Measurements from ENCODE around the gene WBP4. TPM values are rescaled to one million over a fixed set of nuclear protein-coding genes. Genes with fewer than 3 reads are reported as not detected.

WBP4 gene
- total and polyA plus RNA-seq, 2 of the 13 experiments (the other 11 are each of a cell fraction or from before 2014, with no cell fraction given), result 6.7 to 11.7 TPM

DNA sequence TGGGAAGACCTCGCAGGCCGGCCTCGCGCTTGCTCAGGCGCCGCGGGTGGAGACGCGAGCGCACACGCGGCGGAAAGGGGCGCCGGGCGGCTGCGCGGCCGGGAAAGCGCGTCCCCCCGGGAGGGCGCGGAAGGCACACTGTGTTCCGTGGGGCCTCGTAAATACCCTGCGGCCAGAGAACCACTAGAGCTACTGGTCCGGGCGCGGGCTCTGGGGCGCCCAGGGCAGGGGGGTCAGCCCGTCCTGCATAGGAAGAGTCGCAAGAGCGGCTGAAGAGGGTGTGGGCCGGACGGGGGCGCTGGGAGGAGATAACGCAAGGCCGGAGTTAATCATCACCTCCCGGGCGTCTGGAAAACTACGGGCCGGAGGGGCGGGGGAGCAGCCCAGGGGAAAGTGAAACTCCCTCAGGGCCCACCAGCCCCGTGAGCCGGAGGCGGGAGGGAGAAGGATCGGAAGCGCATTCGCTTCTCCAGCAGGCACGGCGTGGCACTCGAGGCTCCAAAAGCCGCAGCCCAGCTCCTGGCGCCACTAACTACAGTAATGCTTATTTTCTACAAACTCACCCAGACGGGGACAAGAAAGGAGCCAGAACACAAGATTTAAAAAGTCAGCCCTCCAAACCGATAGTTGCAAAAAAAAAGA, 1.1 kb upstream of the WBP4 start (continued):
- TF ChIP-seq TGIF2 (CRISPR knock-in tag; IDR thresholded peaks at IDR 0.05), result no peak; the same call in 1 of the 2 replicates
- TF ChIP-seq ZNF772 (CRISPR knock-in tag; IDR thresholded peaks at IDR 0.05), result no peak
- TF ChIP-seq, protein P1, sequence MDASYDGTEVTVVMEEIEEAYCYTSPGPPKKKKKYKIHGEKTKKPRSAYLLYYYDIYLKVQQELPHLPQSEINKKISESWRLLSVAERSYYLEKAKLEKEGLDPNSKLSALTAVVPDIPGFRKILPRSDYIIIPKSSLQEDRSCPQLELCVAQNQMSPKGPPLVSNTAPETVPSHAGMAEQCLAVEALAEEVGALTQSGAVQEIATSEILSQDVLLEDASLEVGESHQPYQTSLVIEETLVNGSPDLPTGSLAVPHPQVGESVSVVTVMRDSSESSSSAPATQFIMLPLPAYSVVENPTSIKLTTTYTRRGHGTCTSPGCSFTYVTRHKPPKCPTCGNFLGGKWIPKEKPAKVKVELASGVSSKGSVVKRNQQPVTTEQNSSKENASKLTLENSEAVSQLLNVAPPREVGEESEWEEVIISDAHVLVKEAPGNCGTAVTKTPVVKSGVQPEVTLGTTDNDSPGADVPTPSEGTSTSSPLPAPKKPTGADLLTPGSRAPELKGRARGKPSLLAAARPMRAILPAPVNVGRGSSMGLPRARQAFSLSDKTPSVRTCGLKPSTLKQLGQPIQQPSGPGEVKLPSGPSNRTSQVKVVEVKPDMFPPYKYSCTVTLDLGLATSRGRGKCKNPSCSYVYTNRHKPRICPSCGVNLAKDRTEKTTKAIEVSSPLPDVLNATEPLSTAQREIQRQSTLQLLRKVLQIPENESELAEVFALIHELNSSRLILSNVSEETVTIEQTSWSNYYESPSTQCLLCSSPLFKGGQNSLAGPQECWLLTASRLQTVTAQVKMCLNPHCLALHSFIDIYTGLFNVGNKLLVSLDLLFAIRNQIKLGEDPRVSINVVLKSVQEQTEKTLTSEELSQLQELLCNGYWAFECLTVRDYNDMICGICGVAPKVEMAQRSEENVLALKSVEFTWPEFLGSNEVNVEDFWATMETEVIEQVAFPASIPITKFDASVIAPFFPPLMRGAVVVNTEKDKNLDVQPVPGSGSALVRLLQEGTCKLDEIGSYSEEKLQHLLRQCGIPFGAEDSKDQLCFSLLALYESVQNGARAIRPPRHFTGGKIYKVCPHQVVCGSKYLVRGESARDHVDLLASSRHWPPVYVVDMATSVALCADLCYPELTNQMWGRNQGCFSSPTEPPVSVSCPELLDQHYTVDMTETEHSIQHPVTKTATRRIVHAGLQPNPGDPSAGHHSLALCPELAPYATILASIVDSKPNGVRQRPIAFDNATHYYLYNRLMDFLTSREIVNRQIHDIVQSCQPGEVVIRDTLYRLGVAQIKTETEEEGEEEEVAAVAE (CRISPR knock-in tag; IDR thresholded peaks at IDR 0.05; ENCODE audit: borderline replicate concordance), result no peak
- TF ChIP-seq, protein P2, sequence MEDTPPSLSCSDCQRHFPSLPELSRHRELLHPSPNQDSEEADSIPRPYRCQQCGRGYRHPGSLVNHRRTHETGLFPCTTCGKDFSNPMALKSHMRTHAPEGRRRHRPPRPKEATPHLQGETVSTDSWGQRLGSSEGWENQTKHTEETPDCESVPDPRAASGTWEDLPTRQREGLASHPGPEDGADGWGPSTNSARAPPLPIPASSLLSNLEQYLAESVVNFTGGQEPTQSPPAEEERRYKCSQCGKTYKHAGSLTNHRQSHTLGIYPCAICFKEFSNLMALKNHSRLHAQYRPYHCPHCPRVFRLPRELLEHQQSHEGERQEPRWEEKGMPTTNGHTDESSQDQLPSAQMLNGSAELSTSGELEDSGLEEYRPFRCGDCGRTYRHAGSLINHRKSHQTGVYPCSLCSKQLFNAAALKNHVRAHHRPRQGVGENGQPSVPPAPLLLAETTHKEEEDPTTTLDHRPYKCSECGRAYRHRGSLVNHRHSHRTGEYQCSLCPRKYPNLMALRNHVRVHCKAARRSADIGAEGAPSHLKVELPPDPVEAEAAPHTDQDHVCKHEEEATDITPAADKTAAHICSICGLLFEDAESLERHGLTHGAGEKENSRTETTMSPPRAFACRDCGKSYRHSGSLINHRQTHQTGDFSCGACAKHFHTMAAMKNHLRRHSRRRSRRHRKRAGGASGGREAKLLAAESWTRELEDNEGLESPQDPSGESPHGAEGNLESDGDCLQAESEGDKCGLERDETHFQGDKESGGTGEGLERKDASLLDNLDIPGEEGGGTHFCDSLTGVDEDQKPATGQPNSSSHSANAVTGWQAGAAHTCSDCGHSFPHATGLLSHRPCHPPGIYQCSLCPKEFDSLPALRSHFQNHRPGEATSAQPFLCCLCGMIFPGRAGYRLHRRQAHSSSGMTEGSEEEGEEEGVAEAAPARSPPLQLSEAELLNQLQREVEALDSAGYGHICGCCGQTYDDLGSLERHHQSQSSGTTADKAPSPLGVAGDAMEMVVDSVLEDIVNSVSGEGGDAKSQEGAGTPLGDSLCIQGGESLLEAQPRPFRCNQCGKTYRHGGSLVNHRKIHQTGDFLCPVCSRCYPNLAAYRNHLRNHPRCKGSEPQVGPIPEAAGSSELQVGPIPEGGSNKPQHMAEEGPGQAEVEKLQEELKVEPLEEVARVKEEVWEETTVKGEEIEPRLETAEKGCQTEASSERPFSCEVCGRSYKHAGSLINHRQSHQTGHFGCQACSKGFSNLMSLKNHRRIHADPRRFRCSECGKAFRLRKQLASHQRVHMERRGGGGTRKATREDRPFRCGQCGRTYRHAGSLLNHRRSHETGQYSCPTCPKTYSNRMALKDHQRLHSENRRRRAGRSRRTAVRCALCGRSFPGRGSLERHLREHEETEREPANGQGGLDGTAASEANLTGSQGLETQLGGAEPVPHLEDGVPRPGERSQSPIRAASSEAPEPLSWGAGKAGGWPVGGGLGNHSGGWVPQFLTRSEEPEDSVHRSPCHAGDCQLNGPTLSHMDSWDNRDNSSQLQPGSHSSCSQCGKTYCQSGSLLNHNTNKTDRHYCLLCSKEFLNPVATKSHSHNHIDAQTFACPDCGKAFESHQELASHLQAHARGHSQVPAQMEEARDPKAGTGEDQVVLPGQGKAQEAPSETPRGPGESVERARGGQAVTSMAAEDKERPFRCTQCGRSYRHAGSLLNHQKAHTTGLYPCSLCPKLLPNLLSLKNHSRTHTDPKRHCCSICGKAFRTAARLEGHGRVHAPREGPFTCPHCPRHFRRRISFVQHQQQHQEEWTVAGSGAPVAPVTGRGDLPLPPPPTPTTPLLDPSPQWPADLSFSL (CRISPR knock-in tag; IDR thresholded peaks at IDR 0.05), result 0 out of 2 replicates have a peak, but pooled peaks have one; percentile 37
- no peak for TF ChIP-seq SMC3 (IDR thresholded peaks at IDR 0.05; ENCODE audit: low read length)
- TF ChIP-seq POGZ (CRISPR knock-in tag; IDR thresholded peaks at IDR 0.05), result peak; percentile 81
- TF ChIP-seq, protein P3, sequence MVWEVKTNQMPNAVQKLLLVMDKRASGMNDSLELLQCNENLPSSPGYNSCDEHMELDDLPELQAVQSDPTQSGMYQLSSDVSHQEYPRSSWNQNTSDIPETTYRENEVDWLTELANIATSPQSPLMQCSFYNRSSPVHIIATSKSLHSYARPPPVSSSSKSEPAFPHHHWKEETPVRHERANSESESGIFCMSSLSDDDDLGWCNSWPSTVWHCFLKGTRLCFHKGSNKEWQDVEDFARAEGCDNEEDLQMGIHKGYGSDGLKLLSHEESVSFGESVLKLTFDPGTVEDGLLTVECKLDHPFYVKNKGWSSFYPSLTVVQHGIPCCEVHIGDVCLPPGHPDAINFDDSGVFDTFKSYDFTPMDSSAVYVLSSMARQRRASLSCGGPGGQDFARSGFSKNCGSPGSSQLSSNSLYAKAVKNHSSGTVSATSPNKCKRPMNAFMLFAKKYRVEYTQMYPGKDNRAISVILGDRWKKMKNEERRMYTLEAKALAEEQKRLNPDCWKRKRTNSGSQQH (CRISPR knock-in tag; IDR thresholded peaks at IDR 0.05; ENCODE audit: low read depth), result 0 out of 2 replicates have a peak, but pooled peaks have one; percentile 11
- no peak for TF ChIP-seq DNMT3B (CRISPR knock-in tag; conservative IDR thresholded peaks at IDR 0.05)
- TF ChIP-seq ZNF207 (IDR thresholded peaks at IDR 0.05; ENCODE audit: borderline replicate concordance), result no peak
- TF ChIP-seq DR1 (CRISPR knock-in tag; IDR thresholded peaks at IDR 0.05), result peak; percentile 72; the same call in 1 of the 2 replicates
- TF ChIP-seq, protein P4, sequence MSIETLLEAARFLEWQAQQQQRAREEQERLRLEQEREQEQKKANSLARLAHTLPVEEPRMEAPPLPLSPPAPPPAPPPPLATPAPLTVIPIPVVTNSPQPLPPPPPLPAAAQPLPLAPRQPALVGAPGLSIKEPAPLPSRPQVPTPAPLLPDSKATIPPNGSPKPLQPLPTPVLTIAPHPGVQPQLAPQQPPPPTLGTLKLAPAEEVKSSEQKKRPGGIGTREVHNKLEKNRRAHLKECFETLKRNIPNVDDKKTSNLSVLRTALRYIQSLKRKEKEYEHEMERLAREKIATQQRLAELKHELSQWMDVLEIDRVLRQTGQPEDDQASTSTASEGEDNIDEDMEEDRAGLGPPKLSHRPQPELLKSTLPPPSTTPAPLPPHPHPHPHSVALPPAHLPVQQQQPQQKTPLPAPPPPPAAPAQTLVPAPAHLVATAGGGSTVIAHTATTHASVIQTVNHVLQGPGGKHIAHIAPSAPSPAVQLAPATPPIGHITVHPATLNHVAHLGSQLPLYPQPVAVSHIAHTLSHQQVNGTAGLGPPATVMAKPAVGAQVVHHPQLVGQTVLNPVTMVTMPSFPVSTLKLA (IDR thresholded peaks at IDR 0.05), result no peak
- no peak for TF ChIP-seq ZNF337 (CRISPR knock-in tag; IDR thresholded peaks at IDR 0.05; ENCODE audit: borderline replicate concordance, low read depth)
- TF ChIP-seq, protein P5, sequence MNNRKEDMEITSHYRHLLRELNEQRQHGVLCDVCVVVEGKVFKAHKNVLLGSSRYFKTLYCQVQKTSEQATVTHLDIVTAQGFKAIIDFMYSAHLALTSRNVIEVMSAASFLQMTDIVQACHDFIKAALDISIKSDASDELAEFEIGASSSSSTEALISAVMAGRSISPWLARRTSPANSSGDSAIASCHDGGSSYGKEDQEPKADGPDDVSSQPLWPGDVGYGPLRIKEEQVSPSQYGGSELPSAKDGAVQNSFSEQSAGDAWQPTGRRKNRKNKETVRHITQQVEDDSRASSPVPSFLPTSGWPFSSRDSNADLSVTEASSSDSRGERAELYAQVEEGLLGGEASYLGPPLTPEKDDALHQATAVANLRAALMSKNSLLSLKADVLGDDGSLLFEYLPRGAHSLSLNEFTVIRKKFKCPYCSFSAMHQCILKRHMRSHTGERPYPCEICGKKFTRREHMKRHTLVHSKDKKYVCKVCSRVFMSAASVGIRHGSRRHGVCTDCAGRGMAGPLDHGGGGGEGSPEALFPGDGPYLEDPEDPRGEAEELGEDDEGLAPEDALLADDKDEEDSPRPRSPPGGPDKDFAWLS (CRISPR knock-in tag; IDR thresholded peaks at IDR 0.05; ENCODE audit: borderline replicate concordance), result peak; percentile 73; the same call in 1 of the 2 replicates

All from HepG2 (cell line).